HEK293T (cell line): ENCODE results near the gene BMPR2.

Experiments used
- ARNT ChIP-seq: fragments of 450-650 bp; IDR thresholded peaks from 2 replicates; pipeline ENCODE4 v1.6.1; 2017; ENCODE audit warnings: mild to moderate bottlenecking
- ELF4 ChIP-seq: fragments of 450-650 bp; IDR thresholded peaks from 2 replicates; pipeline ENCODE4 v1.6.1; 2017; ENCODE audit warnings: antibody characterized with exemption
- FOXM1 ChIP-seq: fragments of 450-650 bp; IDR thresholded peaks from 2 replicates; pipeline ENCODE4 v1.6.1; 2017; ENCODE audit warnings: mild to moderate bottlenecking, borderline replicate concordance
- L3MBTL2 ChIP-seq: fragments of 450-650 bp; conservative IDR thresholded peaks from 2 replicates; pipeline ENCODE4 v1.6.1; 2016; ENCODE audit warnings: mild to moderate bottlenecking
- PKNOX1 ChIP-seq: fragments of 450-650 bp; IDR thresholded peaks from 2 replicates; pipeline ENCODE4 v1.6.1; 2016
- SP1 ChIP-seq: fragments of 450-650 bp; IDR thresholded peaks from 2 replicates; pipeline ENCODE4 v1.6.1; 2017

GRCh38 chr2:202376460-202377206, 506 bp downstream of the BMPR2 start:
- TF ChIP-seq L3MBTL2 = no peak
- TF ChIP-seq SP1 = no peak
- no peak for TF ChIP-seq ELF4
- no peak for TF ChIP-seq FOXM1
- no peak for TF ChIP-seq PKNOX1
- TF ChIP-seq ARNT = no peak
